HG02610 (cell line): ENCODE measurements around the gene APBB2.
"Not testable (repeated sequence)": the region's sequence is repeated elsewhere in the genome, so short reads cannot be mapped to it uniquely, and the experiment has no call there.

Experiments
- ATAC-seq: cut with Tn5 transposase; IDR thresholded peaks from one replicate; pipeline ENCODE4 v1.9.1; 2021; ENCODE audit warnings: mild to moderate bottlenecking, moderate library complexity; ENCODE audit not compliant: unreplicated experiment

Gene APBB2

DNA sequence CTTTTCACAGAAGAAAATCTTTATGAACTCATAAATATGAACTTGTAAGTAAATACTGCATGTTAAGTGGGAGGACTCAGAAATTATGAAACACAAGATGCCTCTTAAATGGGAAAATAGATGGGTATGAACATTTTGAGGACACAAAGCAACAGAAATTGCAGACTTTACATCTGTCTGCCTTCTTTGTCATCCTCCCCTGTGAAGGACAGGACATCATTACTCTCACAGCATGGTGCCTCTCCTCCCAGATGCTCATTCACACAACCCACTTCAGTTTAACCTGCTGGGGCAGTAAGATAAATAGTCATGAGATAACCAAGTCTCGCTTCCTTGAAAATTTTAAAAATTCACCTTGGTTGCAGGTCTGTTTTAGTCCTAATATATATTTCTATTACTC is 144.5 kb downstream of the APBB2 start:
- no peak for ATAC-seq

DNA sequence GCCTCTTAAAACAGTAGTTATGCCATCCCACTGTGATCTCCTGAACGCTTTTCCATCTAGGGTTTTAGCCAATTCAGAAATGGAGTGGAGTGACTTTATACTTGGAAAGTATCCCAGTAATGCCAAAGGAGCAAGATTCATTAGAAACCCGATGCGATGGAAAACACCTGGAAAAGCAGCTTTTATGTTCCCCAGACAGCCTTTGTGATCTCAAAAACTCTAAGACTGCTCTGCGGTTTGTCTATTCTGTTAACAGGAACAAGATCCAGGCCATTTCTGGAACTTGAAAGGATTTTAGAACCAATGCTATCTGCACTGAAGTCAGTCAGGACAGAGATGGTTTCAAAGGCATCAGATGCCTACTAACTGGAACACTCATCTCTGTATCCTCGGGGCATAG is 145.1 kb downstream of the APBB2 start:
- no peak for ATAC-seq

DNA sequence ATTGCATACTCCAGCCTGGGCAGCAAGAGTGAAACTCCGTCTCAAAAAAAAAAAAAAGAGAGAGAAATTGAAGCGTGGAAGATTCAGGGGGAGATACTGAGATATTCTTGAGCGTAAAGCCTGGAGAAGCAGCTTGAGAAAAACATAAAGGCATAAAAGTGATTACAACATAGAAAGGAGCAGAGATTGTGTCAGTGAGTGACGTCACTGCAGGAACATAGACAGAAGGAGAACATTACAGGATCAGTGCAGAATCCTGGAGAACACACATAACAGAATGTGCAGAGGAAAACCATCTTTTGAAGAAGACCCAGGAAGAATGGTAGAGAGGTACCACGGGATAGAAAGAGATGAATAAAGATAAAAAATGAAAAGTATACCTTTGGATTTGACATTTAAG is 147.0 kb downstream of the APBB2 start:
- ATAC-seq, result no peak

DNA sequence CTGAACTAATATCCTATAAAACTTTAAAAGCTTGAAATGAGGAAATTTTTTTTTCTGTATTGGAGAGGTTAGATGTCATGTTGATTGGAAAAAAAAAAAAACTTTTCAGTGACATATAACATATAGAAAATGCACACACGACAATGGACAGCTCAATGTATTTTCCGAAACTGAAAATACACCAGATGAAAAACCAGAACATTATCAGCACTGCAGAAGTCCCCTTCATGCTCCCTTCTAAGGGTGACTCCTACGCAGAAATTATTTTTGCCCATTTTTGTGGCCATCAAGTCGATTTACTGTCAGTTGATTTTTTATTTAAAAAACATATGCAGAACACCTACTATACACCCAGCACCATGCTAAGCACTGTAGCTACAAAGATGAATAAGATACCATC is 148.3 kb downstream of the APBB2 start:
- ATAC-seq, result no peak

DNA sequence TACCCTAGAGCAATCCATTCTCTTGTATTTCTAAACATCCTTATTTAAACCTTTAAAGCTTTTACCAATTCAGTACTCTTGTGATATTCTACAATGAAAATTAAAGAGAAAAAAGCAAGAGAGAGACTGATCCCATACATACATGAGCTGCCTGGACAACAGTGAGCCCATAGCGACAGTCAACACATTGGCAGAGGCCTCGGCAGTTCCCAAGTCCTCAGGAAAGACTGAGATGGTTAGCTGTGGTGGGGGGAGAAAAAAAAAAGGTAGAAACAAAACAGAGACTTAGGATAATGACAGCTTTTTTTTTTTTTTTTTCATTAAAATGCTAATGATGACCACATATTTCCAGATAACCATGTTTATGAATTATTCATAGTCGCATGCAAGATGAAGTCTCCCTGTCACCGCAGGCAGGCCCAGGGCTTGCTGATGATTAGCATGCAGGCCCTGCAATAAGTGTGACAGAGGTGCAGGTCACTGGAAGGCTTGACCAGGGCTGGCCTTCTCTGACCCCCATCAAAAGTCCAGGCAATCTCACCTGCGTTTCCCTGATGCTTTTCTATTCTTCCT is 148.8 kb downstream of the APBB2 start:
- no peak for ATAC-seq

DNA sequence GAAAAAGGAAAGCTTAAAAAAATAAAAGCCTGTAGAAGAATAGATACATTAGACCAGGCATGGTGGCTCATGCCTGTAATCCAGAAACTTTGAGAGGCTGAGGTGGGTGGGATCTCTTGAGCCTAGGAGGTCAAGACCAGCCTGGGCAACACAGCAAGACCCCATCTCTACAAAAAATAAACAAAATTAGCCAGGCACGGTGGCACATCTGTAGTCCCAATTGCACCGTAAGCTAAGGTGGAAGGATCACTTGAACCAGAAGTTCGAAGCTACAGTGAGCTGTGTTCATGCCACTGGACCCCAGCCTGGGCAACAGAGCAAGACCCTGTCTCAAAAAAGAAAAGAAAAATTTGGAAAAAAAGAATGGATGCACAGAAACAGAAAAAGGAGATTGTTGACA is 149.4 kb downstream of the APBB2 start:
- ATAC-seq, result no peak

DNA sequence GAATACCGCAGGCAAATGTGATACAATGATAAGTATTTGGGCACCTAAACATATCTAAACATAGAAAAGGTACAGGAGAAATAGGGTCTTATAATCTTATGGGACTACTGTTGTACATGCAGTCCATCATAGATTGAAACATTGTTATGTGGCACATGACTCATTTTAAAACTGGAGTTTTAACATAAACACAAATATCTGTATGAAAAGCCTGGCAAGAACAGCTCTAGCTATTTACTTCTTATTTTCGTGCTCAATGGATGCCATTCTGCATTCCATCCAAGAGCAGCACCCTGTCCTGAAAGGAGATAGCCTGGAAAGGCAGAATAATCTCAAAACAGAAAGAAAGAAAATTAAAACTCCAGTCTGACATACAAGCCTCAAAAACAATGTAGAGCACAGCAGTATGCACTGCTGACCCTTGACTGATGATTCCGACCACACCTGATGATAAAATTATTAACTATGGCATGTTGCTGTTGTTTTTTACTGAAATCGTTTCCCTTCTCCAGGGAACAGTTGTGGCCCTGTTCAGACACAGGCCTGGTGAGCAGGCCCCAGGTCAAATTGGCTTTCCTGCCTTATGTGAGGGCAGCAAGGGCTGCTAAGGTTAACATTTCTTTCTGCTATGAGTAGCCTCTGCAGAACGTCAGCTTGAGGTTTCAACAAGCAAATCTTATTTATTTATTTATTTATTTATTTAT is 152.7 kb downstream of the APBB2 start:
- ATAC-seq, result no peak

DNA sequence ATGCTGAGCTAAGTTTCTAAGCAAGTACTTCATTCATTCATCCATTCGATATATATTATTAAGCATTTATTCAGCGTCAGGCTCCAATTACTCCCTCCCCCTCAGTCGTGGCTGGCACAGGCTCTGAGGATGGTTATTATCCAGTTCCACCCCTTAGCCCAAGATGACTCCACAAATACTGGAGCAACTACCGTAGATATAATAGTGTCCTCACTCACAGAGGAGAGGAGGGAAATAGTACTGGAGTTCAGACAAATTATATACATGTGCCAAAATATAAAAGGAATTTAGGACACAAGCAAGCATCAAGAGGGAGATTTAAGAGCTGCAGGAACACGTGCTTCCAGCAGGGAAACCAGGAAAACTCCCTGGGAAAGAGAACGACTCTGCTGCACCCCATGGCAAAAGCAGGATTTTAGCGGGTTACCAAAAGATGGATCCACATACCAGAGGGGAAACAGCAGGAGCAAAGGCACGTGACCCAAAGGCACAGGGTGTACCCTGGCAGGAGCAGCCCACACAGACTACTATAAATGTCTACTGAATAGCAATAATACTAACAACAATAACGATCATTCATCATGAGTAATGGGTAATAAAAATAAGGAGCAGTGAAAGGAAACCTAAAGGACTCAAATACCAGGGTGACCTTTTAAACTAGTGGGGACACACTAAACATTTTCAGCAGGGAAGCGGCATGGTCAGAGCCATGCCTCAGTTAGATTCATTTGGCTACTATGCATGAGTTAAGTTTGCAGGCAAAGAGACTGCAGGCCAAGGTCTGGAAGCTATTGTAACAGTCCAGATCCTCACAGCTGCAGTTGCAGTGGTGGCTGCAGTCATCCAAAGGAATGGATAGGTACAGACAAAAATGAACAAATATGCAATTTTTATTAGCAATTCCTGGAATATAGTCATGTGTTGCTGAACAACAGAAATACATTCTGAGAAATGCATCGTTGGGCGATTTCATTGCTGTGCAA is 153.7 kb downstream of the APBB2 start:
- no peak for ATAC-seq

DNA sequence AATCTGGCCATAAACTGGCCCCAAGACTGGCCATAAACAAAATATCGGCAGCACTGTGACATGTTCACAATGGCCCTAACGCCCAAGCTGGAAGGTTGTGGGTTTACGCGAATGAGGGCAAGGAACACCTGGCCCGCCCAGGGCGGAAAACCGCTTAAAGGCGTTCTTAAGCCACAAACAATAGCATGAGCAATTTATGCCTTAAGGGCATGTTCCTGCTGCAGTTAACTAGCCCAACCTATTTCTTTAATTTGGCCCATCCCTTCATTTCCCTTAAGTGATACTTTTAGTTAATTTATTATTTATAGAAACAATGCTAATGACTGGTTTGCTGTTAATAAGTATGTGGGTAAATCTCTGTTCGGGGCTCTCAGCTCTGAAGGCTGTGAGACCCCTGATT is 154.9 kb downstream of the APBB2 start:
- not testable (repeated sequence) for ATAC-seq

DNA sequence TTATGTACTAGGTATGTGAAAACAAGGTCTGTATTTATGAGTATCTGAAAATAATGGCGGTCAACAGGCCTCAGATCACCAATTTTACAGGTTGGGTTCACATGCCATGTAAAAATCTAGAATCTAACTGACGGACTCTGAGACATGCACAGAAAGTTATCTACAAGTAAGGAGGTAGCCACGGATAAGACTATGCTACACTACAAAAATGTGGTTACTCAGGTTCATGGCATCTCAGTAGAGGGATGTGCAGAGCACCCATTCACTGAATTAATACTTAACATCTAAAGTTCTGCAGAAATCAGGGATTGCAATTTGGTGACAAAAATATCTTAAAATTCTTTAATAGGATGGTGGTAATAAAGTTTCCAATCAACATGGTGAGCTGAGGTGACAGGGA is 155.9 kb downstream of the APBB2 start:
- ATAC-seq, result no peak

DNA sequence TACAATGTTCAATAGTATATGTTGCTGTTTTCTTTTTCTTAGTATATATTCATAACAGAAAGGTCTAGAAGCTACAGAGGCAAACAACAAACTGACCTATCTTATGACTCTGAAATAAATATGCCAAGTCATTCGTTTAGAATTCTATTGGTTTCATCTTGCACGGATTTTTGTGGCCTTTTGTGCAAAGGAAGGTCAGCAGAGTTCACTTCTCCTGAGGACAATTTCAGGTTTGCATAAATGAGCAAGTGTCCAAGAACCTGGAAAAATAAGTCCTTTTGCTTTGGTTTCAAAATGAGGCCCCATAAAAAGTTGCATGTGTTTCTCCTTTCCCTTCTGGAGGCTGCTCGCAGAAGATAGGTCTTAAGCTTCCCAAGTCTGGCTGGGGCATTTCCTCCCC is 156.9 kb downstream of the APBB2 start:
- no peak for ATAC-seq

DNA sequence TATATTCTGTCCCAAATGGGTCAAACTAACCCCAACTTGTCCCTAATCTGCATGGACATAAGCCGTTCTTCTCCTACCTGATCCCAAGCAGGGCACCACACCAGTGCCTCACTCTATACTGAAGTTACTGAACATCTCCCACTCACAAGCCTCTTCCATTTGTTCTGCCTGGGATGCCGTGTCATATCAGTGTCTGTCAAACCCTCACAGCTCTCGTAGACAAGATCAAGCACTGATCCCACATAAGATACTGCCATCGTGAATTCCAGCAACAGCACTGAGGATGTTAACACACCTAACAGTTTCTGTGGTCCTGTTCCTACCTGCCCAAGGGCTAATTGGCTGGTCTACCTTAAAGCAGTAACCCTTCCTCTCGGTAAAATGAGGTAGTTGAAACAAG is 162.1 kb downstream of the APBB2 start:
- ATAC-seq, result no peak

DNA sequence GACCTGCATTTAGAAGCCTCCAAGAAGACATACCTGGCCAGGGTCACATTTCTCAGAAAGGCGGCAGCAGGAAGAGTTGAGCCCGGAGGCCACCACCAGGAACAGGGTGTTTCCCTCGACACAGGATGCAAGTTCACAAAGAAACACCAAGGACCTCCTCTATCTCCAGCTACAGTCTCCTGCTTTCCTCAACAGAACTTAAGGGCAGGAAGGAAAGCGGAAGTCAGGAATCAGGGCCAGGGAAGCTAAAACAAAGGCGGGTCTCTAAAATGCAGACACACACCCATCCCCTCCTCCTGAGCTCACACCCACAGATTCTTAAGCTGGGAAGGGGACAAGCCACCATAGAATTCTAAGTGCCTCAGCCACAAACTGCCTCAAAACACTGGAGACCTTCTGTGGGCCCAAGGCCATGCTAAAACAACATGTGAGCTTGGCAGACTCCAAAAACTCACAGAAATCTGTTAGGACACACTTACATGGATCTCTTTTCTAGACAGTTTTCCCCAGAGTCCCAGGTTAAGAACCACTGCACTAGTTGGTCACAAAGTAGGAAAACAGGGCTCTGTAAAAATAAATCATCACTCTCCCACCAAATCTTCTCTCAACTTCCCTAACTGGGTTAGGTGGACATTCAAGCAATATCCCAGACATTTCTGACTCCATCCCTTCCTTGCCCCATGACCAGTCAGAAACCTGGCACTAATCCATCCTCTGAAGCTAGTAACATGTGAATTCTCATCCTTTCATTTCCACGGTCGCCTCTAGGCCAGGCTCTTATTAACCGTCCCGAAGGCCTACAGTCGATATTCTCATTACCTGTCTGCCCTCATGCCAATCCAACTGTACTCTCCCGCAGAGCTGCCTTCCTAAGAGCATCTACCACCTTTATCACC is 163.2 kb downstream of the APBB2 start:
- ATAC-seq, result no peak

DNA sequence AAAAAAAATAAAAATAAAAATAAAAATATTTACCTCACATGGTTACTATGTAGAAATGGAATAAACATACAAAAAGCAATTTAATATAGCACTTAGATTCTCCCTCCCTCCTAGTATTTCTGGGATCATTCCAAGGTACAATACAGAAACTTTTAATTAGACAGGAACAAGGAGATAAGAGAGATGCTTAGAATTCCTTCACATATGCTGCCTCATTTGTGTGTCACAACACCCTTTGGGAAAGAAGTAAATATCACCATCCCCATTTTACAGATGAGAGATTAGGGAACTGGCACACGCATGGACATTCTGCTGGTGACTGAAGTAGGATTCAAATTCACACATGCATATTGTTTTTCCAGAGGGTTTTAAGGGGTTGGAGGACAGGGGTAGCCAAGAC is 164.2 kb downstream of the APBB2 start:
- no peak for ATAC-seq

DNA sequence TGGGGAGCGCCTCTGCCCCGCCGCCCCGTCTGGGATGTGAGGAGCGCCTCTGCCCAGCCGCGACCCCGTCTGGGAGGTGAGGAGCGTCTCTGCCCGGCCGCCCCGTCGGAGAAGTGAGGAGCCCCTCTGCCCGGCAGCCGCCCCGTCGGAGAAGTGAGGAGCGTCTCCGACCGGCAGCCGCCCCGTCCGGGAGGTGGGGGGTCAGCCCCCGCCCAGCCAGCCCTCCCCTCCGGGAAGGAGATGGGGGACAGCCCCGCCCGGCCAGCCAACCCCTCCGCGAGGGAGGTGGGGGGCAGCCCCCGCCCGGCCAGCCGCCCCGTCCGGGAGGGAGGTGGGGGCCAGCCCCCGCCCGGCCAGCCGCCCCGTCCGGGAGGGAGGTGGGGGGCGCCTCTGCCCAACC is 165.2 kb downstream of the APBB2 start:
- ATAC-seq, result not testable (repeated sequence)

DNA sequence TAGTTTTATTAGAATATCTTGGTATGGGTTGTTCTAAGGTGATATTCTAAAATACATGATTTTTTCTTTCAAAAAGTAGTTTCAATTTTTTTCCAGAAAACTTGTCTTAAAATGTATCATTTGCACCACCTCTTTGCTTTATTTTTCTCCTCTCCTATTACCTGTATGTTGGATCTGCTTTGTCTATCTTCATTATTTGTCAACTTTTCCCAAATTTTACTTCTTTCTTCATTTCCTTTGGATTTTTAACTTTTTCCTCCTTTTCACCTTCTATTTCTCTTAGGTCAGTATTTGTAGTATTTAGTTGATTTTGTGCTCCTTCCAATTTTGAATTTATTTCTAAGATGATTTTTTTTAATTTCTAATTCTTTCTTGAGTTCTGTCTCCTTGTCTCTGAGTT is 169.6 kb downstream of the APBB2 start:
- no peak for ATAC-seq

DNA sequence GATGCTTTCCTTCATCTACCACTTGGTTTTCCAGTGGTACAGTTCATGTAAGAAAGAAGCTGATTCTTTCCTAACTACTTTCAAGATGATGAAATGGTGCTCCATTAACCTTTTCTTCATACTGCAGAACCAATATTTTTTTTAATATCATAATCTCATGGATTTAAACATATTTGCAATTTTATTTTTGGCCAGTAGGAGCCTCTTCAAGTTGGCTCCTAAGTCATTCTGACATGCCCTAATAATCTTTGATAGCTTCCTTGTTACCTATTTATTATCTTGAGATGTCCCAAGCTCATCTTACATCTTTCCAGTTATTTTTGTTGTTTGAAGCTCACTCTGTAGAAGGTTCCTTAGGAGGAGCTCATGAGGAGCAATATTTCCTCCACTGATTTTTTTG is 170.2 kb downstream of the APBB2 start:
- ATAC-seq, result no peak

DNA sequence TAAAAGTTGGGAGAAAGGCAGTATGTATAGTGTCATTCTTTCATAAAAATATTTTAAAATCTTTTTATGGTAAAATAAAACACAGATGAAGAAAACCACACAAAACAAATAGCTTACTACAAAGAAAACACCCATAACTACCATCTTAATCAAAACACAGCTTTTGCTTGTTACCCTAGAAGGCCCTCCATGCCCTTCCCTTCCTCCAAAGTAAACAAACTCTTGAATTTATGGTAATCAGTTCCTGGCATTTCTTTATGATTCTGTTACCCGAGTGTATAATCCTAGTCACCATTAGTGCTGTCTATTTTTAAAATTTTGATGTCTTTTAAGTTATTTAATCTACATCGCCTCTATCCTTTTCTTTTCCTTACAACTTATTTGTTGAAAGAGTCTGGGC is 170.9 kb downstream of the APBB2 start:
- no peak for ATAC-seq

DNA sequence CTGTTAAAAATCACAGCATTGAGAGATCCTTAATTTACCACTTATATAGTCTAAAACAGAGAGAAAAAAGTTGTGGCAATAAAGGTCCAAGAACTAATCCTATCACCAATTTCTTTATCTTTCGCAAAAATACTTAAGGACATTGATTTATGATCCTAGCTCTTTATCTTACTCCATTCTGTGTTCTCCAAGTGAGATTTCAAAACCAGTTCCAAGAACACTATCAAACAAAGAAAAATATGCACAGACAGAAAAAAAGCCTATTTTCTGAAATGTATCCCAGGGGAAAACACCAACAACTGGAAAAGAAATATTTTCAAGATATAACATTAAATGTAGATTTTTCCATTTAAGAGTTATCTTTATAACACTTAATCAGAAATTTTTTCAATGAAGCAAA is 172.8 kb downstream of the APBB2 start:
- no peak for ATAC-seq

DNA sequence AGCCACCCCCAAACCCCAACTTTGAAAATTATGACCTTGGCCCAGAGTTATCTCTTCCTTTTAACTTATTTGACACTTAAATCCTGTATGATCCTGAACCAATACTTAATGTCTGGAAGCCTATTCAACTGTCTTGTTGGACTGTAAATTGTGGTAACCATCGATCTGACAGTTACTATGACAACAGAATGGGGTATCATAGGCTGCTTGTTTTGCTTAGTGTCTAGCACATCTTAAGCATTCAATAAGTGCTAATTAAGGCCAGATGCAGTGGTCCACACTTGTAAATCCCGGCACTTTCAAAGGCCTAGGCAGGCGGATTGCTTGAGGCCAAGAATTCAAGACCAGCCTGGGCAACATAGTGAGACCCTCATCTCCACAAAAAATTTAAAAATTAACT is 175.0 kb downstream of the APBB2 start:
- ATAC-seq, result no peak

DNA sequence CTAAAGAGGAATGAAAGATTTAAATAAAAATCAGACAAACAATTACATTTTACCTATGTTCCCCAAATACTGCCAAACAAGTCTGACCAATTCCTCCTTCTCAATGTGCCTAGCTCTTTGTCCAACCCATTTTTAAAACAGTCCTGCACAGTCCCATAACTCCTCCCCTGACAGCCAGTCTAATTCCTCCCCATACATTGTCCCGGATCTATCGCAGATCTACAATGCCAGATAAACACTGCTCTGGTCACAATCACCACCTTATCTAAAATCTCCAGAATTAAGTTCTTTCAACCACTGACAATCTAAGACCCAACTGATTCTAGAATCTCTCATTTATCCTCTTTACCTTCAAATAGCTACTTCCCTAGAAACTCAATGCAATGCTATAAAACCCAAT is 176.0 kb downstream of the APBB2 start:
- ATAC-seq, result no peak
